Measurements from ENCODE around the gene PLCL1.
"Not testable (repeated sequence)": the region's sequence is repeated elsewhere in the genome, so short reads cannot be mapped to it uniquely, and the experiment has no call there.

PLCL1 gene

GRCh38 chr2:198186257-198186656 lies 381.9 kb downstream of the PLCL1 start:
- no peak for DNase-seq (ENCODE audit: low read depth)

- DNase-seq (ENCODE audit: low read depth): no peak
Observed at GRCh38 chr2:198187841-198188240, 383.4 kb downstream of the PLCL1 start.

GRCh38 chr2:198188982-198189381 lies 384.6 kb downstream of the PLCL1 start:
- DNase-seq (ENCODE audit: low read depth): no peak

GRCh38 chr2:198191651-198192050 lies 387.3 kb downstream of the PLCL1 start:
- DNase-seq (ENCODE audit: low read depth): no peak

GRCh38 chr2:198196556-198196955 lies 392.2 kb downstream of the PLCL1 start:
- DNase-seq (ENCODE audit: low read depth): not testable (repeated sequence)

Measured in activated T-cell treated with anti-CD3 and anti-CD28 coated beads for 48 hours (primary cell).